ENCODE data around the gene TDRD7.

- TF ChIP-seq NFRKB (IDR thresholded peaks at IDR 0.05) (no peak), SP1 (IDR thresholded peaks at IDR 0.05) (no peak), ELF4 (IDR thresholded peaks at IDR 0.05) (no peak), FOXA1 (IDR thresholded peaks at IDR 0.05) (no peak), FOXM1 (IDR thresholded peaks at IDR 0.05; ENCODE audit: borderline replicate concordance) (no peak)
These were observed 42.9 kb upstream of the TDRD7 start for GRCh38 chr9:97368964-97369363.
